IMR-90 (cell line): ENCODE data around the gene ANTXR2. TPM values are rescaled to one million over a fixed set of nuclear protein-coding genes. Genes with fewer than 3 reads are reported as not detected.

ENCODE experiments used
- ATAC-seq: fragments of 200-7000 bp; cut with Tn5 transposase; 2 replicates; pipeline ENCODE4 v1.9.1; 2020; ENCODE audit warnings: low read depth, mild to moderate bottlenecking, moderate library complexity
- BruUV-seq: library from RNA; stranded (reverse); fragments of 400-500 nt; replicated peaks from 2 replicates; lab custom pipeline; 2021; lab: Mats Ljungman, UMichigan
- CTCF ChIA-PET: fragments of 300-600 bp; formaldehyde crosslinking; extraction: SDS; loops from one replicate; lab custom pipeline; 2021; ENCODE audit warnings: antibody characterized with exemption; lab: Yijun Ruan, JAX
- POLR2A ChIA-PET: fragments of 300-600 bp; sonication (Branson Sonifier 250); formaldehyde crosslinking; loops from one replicate; lab custom pipeline; 2022; ENCODE audit warnings: antibody characterized with exemption; ENCODE audit not compliant: unreplicated experiment; lab: Charles Lee
- DNase-seq: peaks from one replicate; pipeline ENCODE4 v3.0.0; 2013
- H2AFZ ChIP-seq: replicated peaks from 2 replicates; pipeline ENCODE3; 2013; ENCODE audit warnings: low read length, mild to moderate bottlenecking; ENCODE audit not compliant: poor library complexity
- H2AK5ac ChIP-seq: 2 replicates; pipeline ENCODE4 v1.6.1; 2013; ENCODE audit warnings: low read depth, low read length, inconsistent platforms
- H2AK9ac ChIP-seq: replicated peaks from 2 replicates; pipeline ENCODE3; 2013; ENCODE audit warnings: mild to moderate bottlenecking, low read depth, low read length, moderate library complexity; ENCODE audit not compliant: poor library complexity
- H2BK120ac ChIP-seq: 2 replicates; pipeline ENCODE4 v1.6.1; 2013; ENCODE audit warnings: low read depth, low read length, inconsistent platforms
- H2BK15ac ChIP-seq: 3 replicates; pipeline ENCODE4 v1.6.1; 2013; ENCODE audit warnings: low read depth, low read length, inconsistent platforms
- H2BK20ac ChIP-seq: 2 replicates; pipeline ENCODE4 v1.6.1; 2013; ENCODE audit warnings: low read depth, mild to moderate bottlenecking, inconsistent platforms, low read length, moderate library complexity
- H2BK5ac ChIP-seq: 2 replicates; pipeline ENCODE4 v1.6.1; 2013; ENCODE audit warnings: mild to moderate bottlenecking, low read depth, low read length, inconsistent platforms; ENCODE audit not compliant: poor library complexity, severe bottlenecking
- H3K14ac ChIP-seq: replicated peaks from 2 replicates; pipeline ENCODE4 v1.6.1; 2013; ENCODE audit warnings: low read depth, low read length, inconsistent platforms
- H3K18ac ChIP-seq: 2 replicates; pipeline ENCODE4 v1.6.1; 2013; ENCODE audit warnings: low read depth, low read length, control low read depth
- H3K23ac ChIP-seq: 2 replicates; pipeline ENCODE4 v1.6.1; 2013; ENCODE audit warnings: low read depth, low read length, inconsistent platforms
- H3K27ac ChIP-seq: 2 replicates; pipeline ENCODE4 v1.5.1; 2013; ENCODE audit warnings: mild to moderate bottlenecking, control low read depth, low read length; ENCODE audit not compliant: insufficient read depth
- H3K27me3 ChIP-seq: 2 replicates; pipeline ENCODE4 v1.6.1; 2013; ENCODE audit warnings: low read length; ENCODE audit not compliant: control insufficient read depth, insufficient read depth
- H3K36me3 ChIP-seq: 2 replicates; pipeline ENCODE4 v1.6.1; 2013; ENCODE audit warnings: low read length, mixed read lengths; ENCODE audit not compliant: control insufficient read depth, insufficient read depth
- H3K4ac ChIP-seq: 2 replicates; pipeline ENCODE4 v1.6.1; 2013; ENCODE audit warnings: low read depth, low read length, inconsistent platforms
- H3K4me1 ChIP-seq: 2 replicates; pipeline ENCODE4 v1.6.1; 2013; ENCODE audit warnings: low read length, mixed read lengths; ENCODE audit not compliant: control insufficient read depth, insufficient read depth
- H3K4me2 ChIP-seq: 2 replicates; pipeline ENCODE4 v1.6.1; 2013; ENCODE audit warnings: low read depth, mild to moderate bottlenecking, control low read depth, low read length, moderate library complexity
- H3K4me3 ChIP-seq: 2 replicates; pipeline ENCODE4 v1.5.1; 2013; ENCODE audit warnings: low read depth, mild to moderate bottlenecking, control low read depth, low read length, moderate library complexity; ENCODE audit not compliant: insufficient read depth
- H3K56ac ChIP-seq: 2 replicates; pipeline ENCODE4 v1.6.1; 2013; ENCODE audit warnings: low read length, inconsistent platforms; ENCODE audit not compliant: insufficient read depth; ENCODE audit errors: extremely low read depth
- H3K79me1 ChIP-seq, 2 experiments: 2 replicates each; pipeline ENCODE4 v1.6.1; 2013; ENCODE audit warnings: low read length in 2 of 2, inconsistent platforms in 1 of 2, low read depth in 1 of 2
- H3K9ac ChIP-seq: 2 replicates; pipeline ENCODE4 v1.6.1; 2013; ENCODE audit warnings: low read depth, low read length, control low read depth
- H3K9me1 ChIP-seq: 2 replicates; pipeline ENCODE4 v1.6.1; 2013; ENCODE audit warnings: low read length, inconsistent platforms; ENCODE audit not compliant: insufficient read depth
- H3K9me3 ChIP-seq: 2 replicates; pipeline ENCODE4 v1.6.1; 2013; ENCODE audit warnings: low read length; ENCODE audit not compliant: control insufficient read depth, insufficient read depth
- H4K20me1 ChIP-seq: 2 replicates; pipeline ENCODE4 v1.6.1; 2013; ENCODE audit warnings: low read length, inconsistent platforms; ENCODE audit not compliant: insufficient read depth
- H4K5ac ChIP-seq: 2 replicates; pipeline ENCODE4 v1.6.1; 2013; ENCODE audit warnings: mild to moderate bottlenecking, low read depth, low read length, control low read depth
- H4K8ac ChIP-seq, 2 experiments: 2 replicates each; pipeline ENCODE4 v1.6.1; 2013; ENCODE audit warnings: low read depth in 2 of 2, low read length in 2 of 2, control low read depth in 1 of 2, inconsistent platforms in 1 of 2
- H4K91ac ChIP-seq: 2 replicates; pipeline ENCODE4 v1.6.1; 2013; ENCODE audit warnings: low read depth, low read length, inconsistent platforms; ENCODE audit not compliant: insufficient read depth
- CEBPB ChIP-seq: IDR thresholded peaks from 2 replicates; pipeline ENCODE4 v1.6.1; 2012; ENCODE audit warnings: low read depth, low read length, improper control_type of control experiment
- CTCF ChIP-seq: conservative IDR thresholded peaks from 2 replicates; pipeline ENCODE4 v1.5.1; 2012; ENCODE audit warnings: mild to moderate bottlenecking, low read depth, low read length, improper control_type of control experiment
- ELK1 ChIP-seq: fragments of 150-350 bp; IDR thresholded peaks from 2 replicates; pipeline ENCODE4 v1.6.1; 2016; ENCODE audit warnings: low read depth, mild to moderate bottlenecking, low read length, moderate library complexity, borderline replicate concordance
- FOS ChIP-seq: fragments of 150-350 bp; IDR thresholded peaks from 2 replicates; pipeline ENCODE4 v1.6.1; 2016; ENCODE audit warnings: low read depth, low read length
- MAFK ChIP-seq: IDR thresholded peaks from 2 replicates; pipeline ENCODE4 v1.6.1; 2012; ENCODE audit warnings: low read depth, low read length, improper control_type of control experiment
- MAZ ChIP-seq: IDR thresholded peaks from 2 replicates; pipeline ENCODE4 v1.6.1; 2012; ENCODE audit warnings: low read depth, mild to moderate bottlenecking, low read length, improper control_type of control experiment, moderate library complexity, borderline replicate concordance
- NFE2L2 ChIP-seq: fragments of 150-350 bp; IDR thresholded peaks from 2 replicates; pipeline ENCODE4 v1.6.1; 2016; ENCODE audit warnings: low read depth, mild to moderate bottlenecking, low read length
- POLR2A ChIP-seq: IDR thresholded peaks from 2 replicates; pipeline ENCODE4 v1.6.1; 2012; ENCODE audit warnings: mild to moderate bottlenecking, low read depth, low read length
- WGBS, 2 experiments: methylation state at CpG; one replicate each; pipeline versions ENCODE4 v1.1.5 to v1.1.7; 2013; ENCODE audit warnings: missing lambda C conversion rate in 2 of 2; ENCODE audit not compliant: insufficient read length in 1 of 2; ENCODE audit errors: extremely low coverage in 2 of 2; 5-methylcytosine and 5-hydroxymethylcytosine counted together
- dilution Hi-C: fragments of 300-500 bp; cut with HindIII; formaldehyde crosslinking; loops from one replicate; pipeline ENCODE4 v1.14.3; 2018; ENCODE audit warnings: low sequenced_read_pairs; ENCODE audit not compliant: unreplicated experiment
- in situ Hi-C: fragments of 300-500 bp; cut with MboI; formaldehyde crosslinking; loops from 3 replicates; pipeline ENCODE4 v1.14.3; 2019; ENCODE audit warnings: low sequenced_read_pairs, inconsistent platforms, mixed read lengths
- intact Hi-C: fragments of 100-400 bp; cut with micrococcal nuclease; formaldehyde crosslinking; loops from 2 replicates; pipeline ENCODE4 v1.10.0; 2022
- polyA plus RNA-seq, 3 experiments: library from polyadenylated mRNA; depleted of rRNA; stranded (reverse); fragments of >200 nt; gene quantifications; 2 replicates each; pipeline ENCODE4 v1.2.3, GENCODE V29; 2012; ENCODE audit warnings: low replicate concordance in 1 of 3
- total RNA-seq: library from RNA; depleted of rRNA; stranded (reverse); fragments of >200 nt; gene quantifications from 2 replicates; pipeline ENCODE4 v1.2.3, GENCODE V29; 2012

ANTXR2 gene
- total and polyA plus RNA-seq, 2 of the 4 experiments (the other 2 are of a cell fraction): 46.8 to 88.5 TPM

- Histone ChIP-seq H4K91ac (no peak overlapping the region), H3K4me2 (no peak overlapping the region; the same call in 1 of the 2 replicates), H4K8ac (no peak overlapping the region), H2BK5ac (no peak overlapping the region), H2AK9ac (no peak overlapping the region), H3K4ac (no peak overlapping the region), H3K9ac (no peak overlapping the region), H3K27ac (no peak overlapping the region), H3K9me3 (no peaks in the 10 kb centered on the region), H3K79me1 (peaks cover 7 to 20% of the 10 kb centered on the region in 2 experiments; a peak in 3 of 4 replicates), H3K36me3 (peaks cover 2% of the 10 kb centered on the region; the same call in 1 of the 2 replicates), H3K56ac (no peak overlapping the region), H2AFZ (no peak overlapping the region), H3K18ac (no peak overlapping the region), H3K4me3 (no peak overlapping the region), H3K14ac (no peak overlapping the region), H3K9me1 (no peaks in the 10 kb centered on the region), H4K20me1 (peaks cover 6% of the 10 kb centered on the region), H3K4me1 (peaks cover 4% of the 10 kb centered on the region; the same call in 1 of the 2 replicates), H2BK20ac (no peak overlapping the region), H4K5ac (no peak overlapping the region), H2AK5ac (no peak overlapping the region), H2BK15ac (no peak overlapping the region), H3K27me3 (no peaks in the 10 kb centered on the region), H2BK120ac (no peak overlapping the region), H3K23ac (no peak overlapping the region)
- ChIA-PET POLR2A (no interaction called here), CTCF (no interaction called here)
- WGBS, 2 experiments: no CpG with 5 or more reads among the region's 1 CpG
- dilution Hi-C loops: no loop called here
- in situ Hi-C loops: no loop called here
- intact Hi-C loops: no loop called here
- ATAC-seq (peak; percentile 32; the same call in 1 of the 2 replicates), DNase-seq (peak; percentile 10)
- TF ChIP-seq CEBPB (no peak), FOS (no peak), MAFK (no peak), CTCF (no peak), MAZ (no peak), POLR2A (no peak), NFE2L2 (no peak), ELK1 (no peak)
- no TSS peak for BruUV-seq
Observed at GRCh38 chr4:79922011-79922410, 151.0 kb downstream of the ANTXR2 start.
